ENCODE data around the gene CNTFR.

The CNTFR gene

DNA sequence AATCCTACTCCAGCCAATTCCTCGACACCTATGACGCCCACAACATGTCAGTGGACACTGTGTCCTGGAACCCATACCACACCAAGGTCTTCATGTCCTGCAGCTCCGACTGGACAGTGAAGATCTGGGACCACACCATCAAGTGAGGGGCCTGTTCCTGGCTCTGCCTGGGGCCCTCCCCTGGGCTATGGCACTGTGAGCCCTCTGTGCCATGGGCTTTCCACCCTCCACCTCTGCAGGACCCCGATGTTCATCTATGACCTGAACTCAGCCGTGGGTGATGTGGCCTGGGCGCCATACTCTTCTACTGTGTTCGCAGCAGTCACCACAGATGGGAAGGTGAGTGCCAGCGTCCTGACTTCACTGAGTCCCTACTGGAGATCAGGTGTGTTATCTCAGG, 75.1 kb downstream of the CNTFR start:
- H3K27me3 Mint-ChIP-seq, result no peaks in the 10 kb centered on the region

DNA sequence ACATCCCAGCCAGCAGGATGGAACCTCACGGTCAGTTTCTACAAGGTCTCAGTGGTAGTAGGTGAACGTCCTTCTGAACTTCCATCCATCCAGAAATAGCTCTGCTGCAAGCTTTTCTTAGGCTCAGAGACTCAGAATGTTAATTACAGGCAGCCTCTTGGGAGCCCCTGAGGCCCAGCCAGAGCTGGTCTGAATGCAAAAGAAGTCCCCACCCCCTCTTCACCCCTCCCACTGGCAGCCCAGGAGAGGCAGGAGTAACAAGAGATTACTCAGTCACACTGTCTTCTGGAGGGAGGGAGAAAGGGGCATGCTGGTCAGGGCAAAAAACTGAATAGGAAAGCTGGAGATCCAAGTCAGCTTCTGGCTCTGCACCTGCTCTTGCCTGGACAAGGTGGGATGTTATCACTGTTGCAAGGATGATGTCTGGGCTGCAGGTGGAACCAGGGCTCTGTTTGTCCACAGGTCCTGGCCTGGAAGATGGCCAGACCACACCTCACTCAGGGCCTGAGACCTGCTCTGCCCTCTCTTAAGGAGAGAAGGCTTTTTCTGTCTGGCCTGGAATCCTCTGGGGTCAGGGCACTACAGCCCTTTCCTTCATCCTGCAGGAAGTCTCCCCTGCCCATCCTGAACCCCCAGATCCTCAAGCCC, 75.8 kb downstream of the CNTFR start:
- no peaks in the 10 kb centered on the region for H3K27me3 Mint-ChIP-seq
- DNase-seq, result no peak
- no peak overlapping the region for H3K27ac Mint-ChIP-seq
- H3K36me3 Mint-ChIP-seq (ENCODE audit: low read depth), result no peaks in the 10 kb centered on the region
- H3K4me3 Mint-ChIP-seq, result no peak overlapping the region
- no peaks in the 10 kb centered on the region for H3K9me3 Mint-ChIP-seq
- no peaks in the 10 kb centered on the region for H3K4me1 Mint-ChIP-seq (ENCODE audit: low read depth)

More for the DNA sequence above, 75.1 kb downstream of the CNTFR start:
- no peaks in the 10 kb centered on the region for H3K36me3 Mint-ChIP-seq (ENCODE audit: low read depth)
- no peak overlapping the region for H3K27ac Mint-ChIP-seq
- DNase-seq, result no peak
- no peak overlapping the region for H3K4me3 Mint-ChIP-seq
- no peaks in the 10 kb centered on the region for H3K9me3 Mint-ChIP-seq
- H3K4me1 Mint-ChIP-seq (ENCODE audit: low read depth), result no peaks in the 10 kb centered on the region

DNA sequence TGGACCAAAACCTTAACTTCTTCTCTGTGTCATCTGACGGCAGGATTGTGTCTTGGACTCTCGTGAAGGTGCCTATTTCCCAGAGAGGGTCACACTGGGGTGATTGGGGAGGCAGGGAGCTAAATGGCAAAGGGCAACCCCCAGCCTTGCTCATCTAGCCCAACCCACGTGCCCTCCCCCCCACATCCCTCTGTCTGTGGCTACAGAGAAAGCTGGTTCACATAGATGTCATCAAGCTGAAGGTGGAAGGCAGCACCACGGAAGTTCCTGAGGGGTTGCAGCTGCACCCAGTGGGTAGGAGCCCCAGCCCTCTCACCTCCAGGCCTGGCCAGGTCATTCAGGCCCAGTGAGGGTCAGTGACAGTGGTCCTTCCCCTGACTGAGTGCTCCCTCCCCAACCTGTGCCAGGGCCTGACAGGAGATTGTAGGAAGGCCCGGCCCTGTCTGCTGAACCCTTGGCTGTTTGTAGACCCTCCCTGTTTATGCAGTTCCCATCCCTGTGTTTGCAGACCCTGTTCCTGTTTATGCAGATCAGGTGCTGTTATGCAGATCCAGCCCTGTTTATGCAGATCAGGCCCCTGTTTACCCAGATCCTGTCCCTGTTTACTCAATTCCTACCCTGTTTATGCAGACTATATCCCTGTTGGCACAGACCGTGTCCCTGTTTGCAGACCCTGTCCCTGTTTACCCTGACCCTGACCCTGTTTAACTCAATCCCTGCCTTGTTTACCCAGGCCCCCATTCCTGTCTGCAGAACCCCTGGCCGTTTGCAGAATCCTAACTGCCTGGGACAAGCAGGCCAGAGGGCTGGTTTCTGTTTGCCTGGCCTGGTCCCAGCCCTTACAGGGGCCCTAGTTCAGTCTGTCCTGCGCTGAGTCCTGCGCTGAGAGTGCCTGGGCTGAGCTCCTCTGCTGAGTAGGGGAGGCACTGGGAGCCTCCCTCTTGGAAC, 77.1 kb downstream of the CNTFR start:
- Mint-ChIP-seq H3K9me3 (no peaks in the 10 kb centered on the region), H3K36me3 (ENCODE audit: low read depth) (no peaks in the 10 kb centered on the region), H3K27me3 (no peaks in the 10 kb centered on the region), H3K4me1 (ENCODE audit: low read depth) (no peaks in the 10 kb centered on the region), H3K27ac (no peak overlapping the region), H3K4me3 (no peak overlapping the region)
- DNase-seq, result peak; percentile 24

DNA sequence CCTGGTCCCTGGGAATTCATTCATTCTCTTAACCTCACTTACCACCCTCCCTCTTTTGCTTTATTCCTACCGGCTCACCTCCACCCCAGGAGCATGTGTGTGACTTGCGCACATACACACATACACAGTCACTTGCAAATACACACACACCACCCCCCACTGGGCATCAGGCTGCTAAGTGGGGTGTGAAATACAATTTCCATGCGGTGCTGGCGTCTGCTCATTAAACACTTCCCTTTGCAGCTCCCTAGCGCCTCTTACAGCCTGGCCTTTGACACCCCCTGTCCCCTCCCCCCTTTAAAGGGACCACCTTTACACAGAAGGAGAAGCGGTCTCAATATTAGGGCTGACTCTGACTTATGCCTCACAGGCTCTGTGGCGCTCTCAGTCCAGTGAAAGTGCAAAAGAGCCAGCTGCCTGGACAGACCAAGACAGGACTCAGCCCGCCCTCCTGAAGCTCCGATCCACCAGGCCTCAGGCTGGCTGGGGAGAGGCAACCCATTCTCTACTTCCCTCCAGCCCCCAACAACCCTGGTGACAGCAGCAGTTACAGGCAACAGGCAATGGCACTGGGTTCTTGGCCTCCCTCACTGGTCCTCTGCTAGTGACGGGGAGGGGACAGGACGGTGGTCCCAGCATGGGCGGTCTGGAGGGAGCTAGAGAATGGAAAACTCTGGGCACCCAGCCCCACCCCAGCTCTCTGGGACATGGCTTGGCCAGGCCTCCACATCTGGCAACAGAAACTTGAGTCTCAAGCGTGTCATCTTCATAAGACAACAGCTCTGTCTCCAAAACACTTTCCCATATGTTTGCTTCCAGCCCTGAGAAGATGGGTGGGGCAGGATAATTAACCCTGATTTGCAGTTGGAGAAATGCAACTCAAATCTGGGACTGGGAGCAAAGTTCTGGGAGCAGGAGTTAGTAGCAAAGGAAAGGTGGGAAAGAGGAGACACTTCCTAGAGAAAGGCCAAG, 78.7 kb downstream of the CNTFR start:
- no peak overlapping the region for H3K4me3 Mint-ChIP-seq
- no peaks in the 10 kb centered on the region for H3K36me3 Mint-ChIP-seq (ENCODE audit: low read depth)
- no peaks in the 10 kb centered on the region for H3K9me3 Mint-ChIP-seq
- no peak overlapping the region for H3K27ac Mint-ChIP-seq
- H3K4me1 Mint-ChIP-seq (ENCODE audit: low read depth), result no peaks in the 10 kb centered on the region
- no peak for DNase-seq
- no peaks in the 10 kb centered on the region for H3K27me3 Mint-ChIP-seq

DNA sequence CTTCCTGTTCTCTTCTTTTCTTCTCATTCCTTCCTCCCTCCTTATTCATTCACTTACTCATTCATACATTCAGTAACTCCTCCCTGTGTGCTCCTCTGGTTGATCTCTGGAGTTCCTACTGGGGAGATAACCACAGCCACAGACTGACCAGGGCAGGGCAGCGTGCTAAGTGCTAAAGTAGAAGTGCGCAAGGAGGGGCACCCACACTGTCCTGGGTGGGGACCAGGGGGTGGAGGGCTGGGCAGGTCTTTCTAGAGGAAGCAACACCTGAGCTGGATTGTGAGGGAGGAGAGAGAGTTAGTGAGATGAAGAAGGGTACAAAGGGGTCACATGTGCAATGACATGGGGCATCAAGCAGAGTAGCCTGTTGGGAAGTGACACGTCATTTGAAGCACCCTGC, 80.6 kb downstream of the CNTFR start:
- no peaks in the 10 kb centered on the region for H3K36me3 Mint-ChIP-seq (ENCODE audit: low read depth)
- no peak overlapping the region for H3K27ac Mint-ChIP-seq
- H3K4me1 Mint-ChIP-seq (ENCODE audit: low read depth), result no peaks in the 10 kb centered on the region
- DNase-seq, result no peak
- no peaks in the 10 kb centered on the region for H3K27me3 Mint-ChIP-seq
- H3K4me3 Mint-ChIP-seq, result no peak overlapping the region
- H3K9me3 Mint-ChIP-seq, result no peaks in the 10 kb centered on the region

DNA sequence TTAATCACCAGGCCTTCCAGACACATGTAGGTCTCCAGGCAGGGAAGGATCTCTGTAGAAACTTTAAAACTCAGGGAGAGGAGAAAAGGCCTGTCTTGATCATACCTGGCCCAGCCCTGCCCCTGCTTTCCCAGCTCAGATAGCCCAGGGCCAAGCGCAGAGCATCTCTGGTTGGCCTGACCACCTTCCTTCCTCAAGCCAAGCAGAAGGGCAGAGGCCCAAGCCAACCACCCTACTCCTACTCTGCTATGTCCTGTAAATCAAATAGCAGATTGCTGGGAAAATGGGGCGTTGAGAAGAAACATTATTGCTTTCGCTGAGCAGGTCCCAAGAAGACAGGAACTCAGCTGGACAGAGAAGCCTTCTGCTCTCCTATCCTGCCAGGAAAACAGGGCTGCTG, 81.1 kb downstream of the CNTFR start:
- Mint-ChIP-seq H3K36me3 (ENCODE audit: low read depth) (no peaks in the 10 kb centered on the region), H3K27me3 (no peaks in the 10 kb centered on the region), H3K4me3 (no peak overlapping the region), H3K4me1 (ENCODE audit: low read depth) (no peaks in the 10 kb centered on the region), H3K27ac (no peak overlapping the region), H3K9me3 (no peaks in the 10 kb centered on the region)
- no peak for DNase-seq

DNA sequence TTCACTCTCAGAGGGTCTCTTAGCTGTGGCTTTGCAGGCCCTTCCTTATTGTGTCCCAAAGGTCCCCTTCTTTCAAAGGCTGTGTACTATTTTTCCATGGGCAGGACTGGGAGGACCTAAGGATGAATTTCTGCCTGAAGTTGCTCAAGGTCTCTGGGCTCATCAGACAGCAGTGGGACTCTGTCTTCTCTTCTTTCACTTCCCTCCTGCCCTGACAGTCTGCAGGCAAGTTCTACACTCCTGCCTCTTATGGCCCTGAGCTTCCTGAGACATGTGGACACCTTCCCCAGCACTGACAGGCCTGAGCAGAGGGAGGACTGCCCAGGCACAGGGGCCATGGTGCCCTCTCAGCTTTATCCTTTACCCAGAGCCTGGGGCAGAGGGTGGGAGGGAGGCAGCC, 81.6 kb downstream of the CNTFR start:
- no peak for DNase-seq
- H3K4me3 Mint-ChIP-seq, result no peak overlapping the region
- no peak overlapping the region for H3K27ac Mint-ChIP-seq
- no peaks in the 10 kb centered on the region for H3K9me3 Mint-ChIP-seq
- no peaks in the 10 kb centered on the region for H3K36me3 Mint-ChIP-seq (ENCODE audit: low read depth)
- no peaks in the 10 kb centered on the region for H3K4me1 Mint-ChIP-seq (ENCODE audit: low read depth)
- H3K27me3 Mint-ChIP-seq, result no peaks in the 10 kb centered on the region

DNA sequence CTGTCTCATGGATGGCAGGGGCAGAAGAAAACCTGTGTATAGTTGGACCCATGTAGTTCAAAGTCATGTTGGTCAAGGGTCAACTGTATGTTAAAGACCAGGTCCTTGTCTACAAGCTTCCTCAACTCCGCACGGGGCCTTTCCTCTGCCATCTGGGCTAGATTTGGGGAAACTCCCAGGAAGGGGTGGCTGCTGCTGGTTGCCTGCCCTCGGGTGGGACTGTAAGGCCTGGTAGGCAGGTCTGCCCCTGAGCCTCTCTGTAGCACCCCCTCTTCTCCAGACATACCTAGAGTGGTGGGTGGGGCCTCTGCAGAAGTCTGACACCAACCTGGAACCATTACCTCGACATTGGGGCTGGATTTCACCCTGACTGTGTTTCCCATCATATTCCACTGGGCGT, 82.0 kb downstream of the CNTFR start:
- Mint-ChIP-seq H3K4me3 (no peak overlapping the region), H3K27ac (no peak overlapping the region), H3K27me3 (no peaks in the 10 kb centered on the region), H3K4me1 (ENCODE audit: low read depth) (no peaks in the 10 kb centered on the region), H3K9me3 (no peaks in the 10 kb centered on the region), H3K36me3 (ENCODE audit: low read depth) (no peaks in the 10 kb centered on the region)
- peak; percentile 5 for DNase-seq

DNA sequence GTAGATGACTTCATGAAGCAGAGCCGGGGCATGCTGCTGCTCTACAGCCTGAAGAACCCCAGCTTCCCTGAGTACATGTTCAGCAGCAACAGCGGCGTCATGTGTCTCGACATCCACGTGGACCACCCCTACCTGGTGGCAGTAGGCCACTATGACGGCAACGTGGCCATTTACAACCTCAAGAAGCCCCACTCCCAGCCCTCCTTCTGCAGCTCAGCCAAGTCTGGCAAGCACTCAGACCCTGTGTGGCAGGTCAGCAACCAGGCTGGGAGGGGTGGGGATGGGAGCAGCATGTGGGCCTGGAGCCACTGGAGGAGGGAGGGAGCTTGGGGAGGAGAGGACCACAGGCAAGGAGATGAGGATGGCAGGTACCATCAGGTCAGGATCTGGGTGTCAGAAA, 82.9 kb downstream of the CNTFR start:
- no peak overlapping the region for H3K27ac Mint-ChIP-seq

DNA sequence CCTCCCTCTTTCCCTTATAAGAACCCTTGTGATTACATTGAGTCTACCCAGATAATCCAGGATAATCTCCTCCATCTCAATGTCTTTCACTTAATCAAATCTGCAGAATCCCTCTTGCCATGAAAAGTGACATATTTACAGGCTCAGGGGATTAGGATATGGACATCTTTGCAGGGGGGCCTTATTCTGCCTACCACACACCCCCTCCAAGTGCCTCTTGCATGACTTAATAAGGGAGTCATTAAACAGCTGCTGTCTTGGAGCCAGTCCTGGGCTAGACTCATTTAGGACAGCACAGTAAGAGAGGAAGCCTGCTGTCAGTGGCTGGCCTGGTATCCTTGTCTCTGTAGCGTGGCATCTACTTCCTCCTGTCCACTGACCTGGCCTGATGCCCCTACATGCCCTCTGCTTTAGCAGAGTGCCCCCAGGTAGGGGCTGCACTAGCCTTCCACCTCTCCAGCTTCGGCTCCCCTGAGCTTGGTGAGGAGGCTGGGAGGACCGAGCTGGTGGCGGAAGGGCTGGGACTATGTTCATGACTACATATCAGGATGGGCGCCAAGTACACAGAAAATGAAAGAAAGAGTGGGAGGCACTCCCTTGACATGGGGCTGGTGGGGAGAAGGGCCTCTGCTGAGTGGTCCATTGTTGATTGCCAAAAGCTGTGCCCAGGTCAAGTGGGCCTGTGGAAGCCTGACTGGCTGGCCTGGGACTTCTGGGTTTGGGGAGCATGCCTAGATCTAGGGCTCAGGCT, 84.0 kb downstream of the CNTFR start:
- no peaks in the 10 kb centered on the region for H3K36me3 Mint-ChIP-seq (ENCODE audit: low read depth)
- no peak for DNase-seq
- H3K9me3 Mint-ChIP-seq, result no peaks in the 10 kb centered on the region
- no peaks in the 10 kb centered on the region for H3K27me3 Mint-ChIP-seq
- peaks cover 1% of the 10 kb centered on the region for H3K4me1 Mint-ChIP-seq (ENCODE audit: low read depth)
- H3K27ac Mint-ChIP-seq, result no peak overlapping the region
- H3K4me3 Mint-ChIP-seq, result no peak overlapping the region

More for the DNA sequence above, 82.9 kb downstream of the CNTFR start:
- Mint-ChIP-seq H3K4me3 (no peak overlapping the region), H3K36me3 (ENCODE audit: low read depth) (no peaks in the 10 kb centered on the region), H3K9me3 (no peaks in the 10 kb centered on the region), H3K27me3 (no peaks in the 10 kb centered on the region), H3K4me1 (ENCODE audit: low read depth) (no peaks in the 10 kb centered on the region)
- peak; percentile 15 for DNase-seq

DNA sequence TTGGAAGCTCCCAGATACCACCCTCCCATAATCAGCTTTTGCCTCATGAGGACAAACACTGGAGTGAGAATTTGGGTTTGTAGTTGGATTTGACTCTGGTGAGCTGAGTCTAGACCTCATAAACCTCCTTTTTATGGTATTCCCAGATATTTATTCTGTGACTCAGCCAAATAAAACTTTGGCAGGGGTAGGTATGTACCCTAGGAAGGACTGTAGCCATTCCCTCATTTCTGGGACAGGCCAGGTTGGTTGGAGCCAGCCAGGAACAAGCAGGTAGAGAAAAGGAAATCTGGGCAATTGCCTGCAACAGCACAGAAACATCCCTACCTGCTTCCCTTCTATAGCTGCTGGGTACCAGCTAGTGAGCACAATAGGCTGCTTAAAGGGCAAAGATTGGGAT, 86.1 kb downstream of the CNTFR start:
- H3K27me3 Mint-ChIP-seq, result peaks cover 7% of the 10 kb centered on the region
- no peak overlapping the region for H3K27ac Mint-ChIP-seq
- H3K36me3 Mint-ChIP-seq (ENCODE audit: low read depth), result no peaks in the 10 kb centered on the region
- no peak for DNase-seq
- peaks cover 14% of the 10 kb centered on the region for H3K4me1 Mint-ChIP-seq (ENCODE audit: low read depth)
- H3K4me3 Mint-ChIP-seq, result no peak overlapping the region
- no peaks in the 10 kb centered on the region for H3K9me3 Mint-ChIP-seq

DNA sequence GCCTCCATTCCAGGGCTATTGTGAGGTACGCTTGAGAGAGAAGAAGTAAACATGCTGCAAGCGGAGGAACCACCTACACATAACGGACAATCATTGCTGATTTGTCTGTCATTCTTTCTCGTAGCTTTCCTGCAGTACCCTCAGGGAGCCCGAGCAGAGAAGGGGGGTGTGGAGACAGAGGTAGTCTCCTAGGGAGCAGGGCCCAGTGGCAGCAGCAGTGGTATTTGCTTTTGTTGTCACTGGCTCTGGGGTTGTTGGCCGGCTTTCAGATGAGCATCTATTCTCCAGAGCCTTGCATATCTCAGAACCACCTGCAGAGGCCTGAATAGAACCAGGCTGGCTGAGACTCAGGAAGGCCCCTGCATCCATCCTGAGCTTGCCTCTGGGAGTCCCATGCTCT, 86.6 kb downstream of the CNTFR start:
- Mint-ChIP-seq H3K9me3 (no peaks in the 10 kb centered on the region), H3K36me3 (ENCODE audit: low read depth) (no peaks in the 10 kb centered on the region), H3K27ac (no peak overlapping the region), H3K4me3 (no peak overlapping the region), H3K4me1 (ENCODE audit: low read depth) (peaks cover 14% of the 10 kb centered on the region), H3K27me3 (peaks cover 7% of the 10 kb centered on the region)
- no peak for DNase-seq

DNA sequence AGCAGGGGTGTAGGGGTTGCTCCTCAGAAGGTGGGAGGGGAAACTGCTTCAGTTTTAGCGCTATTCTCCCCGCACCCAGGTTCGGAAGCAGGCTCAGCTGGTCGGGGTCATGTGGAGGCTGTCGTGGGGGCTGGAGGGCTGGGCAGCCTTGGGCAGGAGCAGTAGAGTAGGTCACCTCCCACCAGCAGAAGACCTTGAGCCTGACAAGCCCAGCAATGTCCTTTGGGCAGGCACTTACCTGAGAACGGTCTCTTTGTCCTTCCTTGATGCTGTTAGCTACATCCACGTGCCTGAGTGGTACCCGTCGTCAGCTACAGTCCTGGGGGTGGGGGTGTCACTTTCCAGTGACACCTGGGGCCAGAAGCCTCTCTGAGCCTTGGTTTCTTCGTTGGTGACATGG, 87.1 kb downstream of the CNTFR start:
- no peak overlapping the region for H3K27ac Mint-ChIP-seq
- H3K4me1 Mint-ChIP-seq (ENCODE audit: low read depth), result peaks cover 14% of the 10 kb centered on the region
- DNase-seq, result no peak
- no peaks in the 10 kb centered on the region for H3K36me3 Mint-ChIP-seq (ENCODE audit: low read depth)
- H3K4me3 Mint-ChIP-seq, result no peak overlapping the region
- peaks cover 7% of the 10 kb centered on the region for H3K27me3 Mint-ChIP-seq
- H3K9me3 Mint-ChIP-seq, result no peaks in the 10 kb centered on the region

DNA sequence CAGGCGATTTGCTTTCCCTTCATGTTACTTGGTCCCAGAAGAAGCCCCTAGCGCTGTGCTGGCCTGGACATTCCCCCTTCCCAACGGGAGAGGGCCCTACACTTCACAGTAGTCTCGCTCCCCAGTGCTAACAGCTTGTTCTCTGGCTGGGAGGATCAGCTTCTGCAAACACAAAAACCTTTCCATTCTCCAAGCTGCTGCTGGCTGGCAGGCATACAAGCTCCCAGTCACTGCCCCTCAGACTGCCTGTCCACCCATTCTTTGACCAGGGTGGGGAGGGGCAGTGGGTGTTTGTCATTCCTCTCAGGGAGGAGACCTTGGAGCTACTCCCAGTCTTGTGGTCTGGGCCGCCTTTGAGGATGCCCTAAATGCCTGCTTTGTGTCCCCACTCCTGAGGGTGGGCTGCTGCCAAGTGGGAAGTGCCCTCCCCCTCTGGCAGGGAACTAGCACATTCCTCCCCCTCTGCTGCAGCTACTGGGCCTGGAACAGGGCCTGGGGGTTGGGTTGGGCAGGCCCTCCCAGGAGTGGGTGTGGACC, 87.6 kb downstream of the CNTFR start:
- H3K27ac Mint-ChIP-seq, result no peak overlapping the region
- no peak for DNase-seq
- H3K4me1 Mint-ChIP-seq (ENCODE audit: low read depth), result peaks cover 14% of the 10 kb centered on the region
- no peak overlapping the region for H3K4me3 Mint-ChIP-seq
- H3K9me3 Mint-ChIP-seq, result no peaks in the 10 kb centered on the region
- H3K36me3 Mint-ChIP-seq (ENCODE audit: low read depth), result no peaks in the 10 kb centered on the region
- peaks cover 7% of the 10 kb centered on the region for H3K27me3 Mint-ChIP-seq
